Measurements from ENCODE around the gene SLC22A4.

The SLC22A4 gene

GRCh38 chr5:132293992-132294727 is at the start of gene SLC22A4:
TSS of gene SLC22A4 (plus strand) at chr5:132294394. CDS start at chr5:132294617, 223 bp downstream.
- peak; percentile 76 for DNase-seq

GRCh38 chr5:132245593-132245992 is 48.6 kb upstream of the SLC22A4 start:
- no peak for DNase-seq

GRCh38 chr5:132246806-132247205 is 47.4 kb upstream of the SLC22A4 start:
- DNase-seq = no peak

- DNase-seq = no peak
Observed at GRCh38 chr5:132250547-132250946, 43.6 kb upstream of the SLC22A4 start.

- no peak for DNase-seq
Observed at GRCh38 chr5:132251220-132251725, 42.9 kb upstream of the SLC22A4 start.

GRCh38 chr5:132253008-132253441 is 41.2 kb upstream of the SLC22A4 start:
- no peak for DNase-seq

GRCh38 chr5:132253452-132254320 is 40.5 kb upstream of the SLC22A4 start:
- DNase-seq = no peak

GRCh38 chr5:132254321-132254977 is 39.7 kb upstream of the SLC22A4 start:
- no peak for DNase-seq

- DNase-seq = no peak
Observed at GRCh38 chr5:132256086-132256782, 38.0 kb upstream of the SLC22A4 start.

- DNase-seq = no peak
Observed at GRCh38 chr5:132256783-132257130, 37.4 kb upstream of the SLC22A4 start.

- DNase-seq = no peak
Observed at GRCh38 chr5:132257131-132258101, 36.8 kb upstream of the SLC22A4 start, which contains the start of gene PDLIM4. TSS of gene PDLIM4 (plus strand) at chr5:132257696. CDS start at chr5:132257735, 39 bp downstream.

GRCh38 chr5:132258102-132259068 is 35.8 kb upstream of the SLC22A4 start:
- DNase-seq = no peak

- DNase-seq = no peak
Observed at GRCh38 chr5:132259069-132259851, 34.9 kb upstream of the SLC22A4 start.

- DNase-seq = no peak
Observed at GRCh38 chr5:132260051-132260450, 34.1 kb upstream of the SLC22A4 start.

- DNase-seq = no peak
Observed at GRCh38 chr5:132260714-132261551, 33.3 kb upstream of the SLC22A4 start.

- no peak for DNase-seq
Observed at GRCh38 chr5:132261881-132262845, 32.0 kb upstream of the SLC22A4 start.

All from CD4-positive, alpha-beta T cell treated with Interleukin-15 for 1 hour (primary cell).